ENCODE data around the gene GRM7. TPM values are rescaled to one million over a fixed set of nuclear protein-coding genes. Genes with fewer than 3 reads are reported as not detected.

GRM7 gene
- total and polyA plus RNA-seq, 4 donors, result 0.08 to 0.33 TPM; not detected in 2

DNA sequence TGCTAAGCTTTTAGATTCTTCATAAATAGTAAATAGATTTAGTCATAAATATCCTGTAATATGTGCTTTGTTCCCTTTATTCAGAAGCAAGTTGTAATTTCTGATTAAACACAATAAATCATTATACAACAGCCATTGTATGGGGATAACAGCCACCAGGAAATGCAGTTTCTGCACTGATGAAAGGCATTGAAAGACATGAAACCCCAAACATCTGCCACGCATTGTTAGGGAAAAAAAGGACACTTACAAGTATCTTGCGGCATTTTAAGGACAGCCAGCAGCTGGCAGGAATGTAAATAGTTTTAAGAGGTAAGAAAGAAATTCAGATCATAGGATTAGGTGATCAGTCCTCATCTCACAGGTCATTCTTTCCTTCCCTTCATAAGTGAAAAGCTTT lies 839.6 kb downstream of the GRM7 start:
- H3K9me3 ChIP-seq (ENCODE audit: control insufficient read depth in 4 of 4, low read length in 3 of 4), result no peaks in the 10 kb centered on the region
- H3K4me3 ChIP-seq (ENCODE audit: low read depth in 1 of 3, low read length in 3 of 3), result no peak overlapping the region
- DNase-seq (ENCODE audit: low spot score), result no peak
- no peak for TF ChIP-seq HNF4A (conservative IDR thresholded peaks at IDR 0.05)
- TF ChIP-seq FOXA1 (IDR thresholded peaks at IDR 0.05), result no peak
- no peak for TF ChIP-seq YY1 (IDR thresholded peaks at IDR 0.05)
- TF ChIP-seq JUND (IDR thresholded peaks at IDR 0.05), result no peak
- TF ChIP-seq TAF1 (conservative IDR thresholded peaks at IDR 0.05), result no peak
- TF ChIP-seq FOXA2 (IDR thresholded peaks at IDR 0.05), result no peak
- TF ChIP-seq, protein P1, sequence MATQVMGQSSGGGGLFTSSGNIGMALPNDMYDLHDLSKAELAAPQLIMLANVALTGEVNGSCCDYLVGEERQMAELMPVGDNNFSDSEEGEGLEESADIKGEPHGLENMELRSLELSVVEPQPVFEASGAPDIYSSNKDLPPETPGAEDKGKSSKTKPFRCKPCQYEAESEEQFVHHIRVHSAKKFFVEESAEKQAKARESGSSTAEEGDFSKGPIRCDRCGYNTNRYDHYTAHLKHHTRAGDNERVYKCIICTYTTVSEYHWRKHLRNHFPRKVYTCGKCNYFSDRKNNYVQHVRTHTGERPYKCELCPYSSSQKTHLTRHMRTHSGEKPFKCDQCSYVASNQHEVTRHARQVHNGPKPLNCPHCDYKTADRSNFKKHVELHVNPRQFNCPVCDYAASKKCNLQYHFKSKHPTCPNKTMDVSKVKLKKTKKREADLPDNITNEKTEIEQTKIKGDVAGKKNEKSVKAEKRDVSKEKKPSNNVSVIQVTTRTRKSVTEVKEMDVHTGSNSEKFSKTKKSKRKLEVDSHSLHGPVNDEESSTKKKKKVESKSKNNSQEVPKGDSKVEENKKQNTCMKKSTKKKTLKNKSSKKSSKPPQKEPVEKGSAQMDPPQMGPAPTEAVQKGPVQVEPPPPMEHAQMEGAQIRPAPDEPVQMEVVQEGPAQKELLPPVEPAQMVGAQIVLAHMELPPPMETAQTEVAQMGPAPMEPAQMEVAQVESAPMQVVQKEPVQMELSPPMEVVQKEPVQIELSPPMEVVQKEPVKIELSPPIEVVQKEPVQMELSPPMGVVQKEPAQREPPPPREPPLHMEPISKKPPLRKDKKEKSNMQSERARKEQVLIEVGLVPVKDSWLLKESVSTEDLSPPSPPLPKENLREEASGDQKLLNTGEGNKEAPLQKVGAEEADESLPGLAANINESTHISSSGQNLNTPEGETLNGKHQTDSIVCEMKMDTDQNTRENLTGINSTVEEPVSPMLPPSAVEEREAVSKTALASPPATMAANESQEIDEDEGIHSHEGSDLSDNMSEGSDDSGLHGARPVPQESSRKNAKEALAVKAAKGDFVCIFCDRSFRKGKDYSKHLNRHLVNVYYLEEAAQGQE (IDR thresholded peaks at IDR 0.05), result no peak
- TF ChIP-seq, protein P2, sequence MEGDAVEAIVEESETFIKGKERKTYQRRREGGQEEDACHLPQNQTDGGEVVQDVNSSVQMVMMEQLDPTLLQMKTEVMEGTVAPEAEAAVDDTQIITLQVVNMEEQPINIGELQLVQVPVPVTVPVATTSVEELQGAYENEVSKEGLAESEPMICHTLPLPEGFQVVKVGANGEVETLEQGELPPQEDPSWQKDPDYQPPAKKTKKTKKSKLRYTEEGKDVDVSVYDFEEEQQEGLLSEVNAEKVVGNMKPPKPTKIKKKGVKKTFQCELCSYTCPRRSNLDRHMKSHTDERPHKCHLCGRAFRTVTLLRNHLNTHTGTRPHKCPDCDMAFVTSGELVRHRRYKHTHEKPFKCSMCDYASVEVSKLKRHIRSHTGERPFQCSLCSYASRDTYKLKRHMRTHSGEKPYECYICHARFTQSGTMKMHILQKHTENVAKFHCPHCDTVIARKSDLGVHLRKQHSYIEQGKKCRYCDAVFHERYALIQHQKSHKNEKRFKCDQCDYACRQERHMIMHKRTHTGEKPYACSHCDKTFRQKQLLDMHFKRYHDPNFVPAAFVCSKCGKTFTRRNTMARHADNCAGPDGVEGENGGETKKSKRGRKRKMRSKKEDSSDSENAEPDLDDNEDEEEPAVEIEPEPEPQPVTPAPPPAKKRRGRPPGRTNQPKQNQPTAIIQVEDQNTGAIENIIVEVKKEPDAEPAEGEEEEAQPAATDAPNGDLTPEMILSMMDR (IDR thresholded peaks at IDR 0.05; ENCODE audit: low read depth, low read length, missing input control), result no peak
- no peak for TF ChIP-seq RAD21 (IDR thresholded peaks at IDR 0.05)
- TF ChIP-seq NR2F2 (IDR thresholded peaks at IDR 0.05), result no peak
- TF ChIP-seq, protein P3, sequence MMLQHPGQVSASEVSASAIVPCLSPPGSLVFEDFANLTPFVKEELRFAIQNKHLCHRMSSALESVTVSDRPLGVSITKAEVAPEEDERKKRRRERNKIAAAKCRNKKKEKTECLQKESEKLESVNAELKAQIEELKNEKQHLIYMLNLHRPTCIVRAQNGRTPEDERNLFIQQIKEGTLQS (IDR thresholded peaks at IDR 0.05), result no peak
- no peak for TF ChIP-seq GABPA (IDR thresholded peaks at IDR 0.05 in 1 of 2, conservative IDR thresholded peaks at IDR 0.05 in 1 of 2)
- no peak for TF ChIP-seq EGR1 (IDR thresholded peaks at IDR 0.05; ENCODE audit: low read depth in 2 of 2)
- TF ChIP-seq, protein P4, sequence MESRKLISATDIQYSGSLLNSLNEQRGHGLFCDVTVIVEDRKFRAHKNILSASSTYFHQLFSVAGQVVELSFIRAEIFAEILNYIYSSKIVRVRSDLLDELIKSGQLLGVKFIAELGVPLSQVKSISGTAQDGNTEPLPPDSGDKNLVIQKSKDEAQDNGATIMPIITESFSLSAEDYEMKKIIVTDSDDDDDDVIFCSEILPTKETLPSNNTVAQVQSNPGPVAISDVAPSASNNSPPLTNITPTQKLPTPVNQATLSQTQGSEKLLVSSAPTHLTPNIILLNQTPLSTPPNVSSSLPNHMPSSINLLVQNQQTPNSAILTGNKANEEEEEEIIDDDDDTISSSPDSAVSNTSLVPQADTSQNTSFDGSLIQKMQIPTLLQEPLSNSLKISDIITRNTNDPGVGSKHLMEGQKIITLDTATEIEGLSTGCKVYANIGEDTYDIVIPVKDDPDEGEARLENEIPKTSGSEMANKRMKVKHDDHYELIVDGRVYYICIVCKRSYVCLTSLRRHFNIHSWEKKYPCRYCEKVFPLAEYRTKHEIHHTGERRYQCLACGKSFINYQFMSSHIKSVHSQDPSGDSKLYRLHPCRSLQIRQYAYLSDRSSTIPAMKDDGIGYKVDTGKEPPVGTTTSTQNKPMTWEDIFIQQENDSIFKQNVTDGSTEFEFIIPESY (IDR thresholded peaks at IDR 0.05), result no peak
- TF ChIP-seq SP1 (IDR thresholded peaks at IDR 0.05), result no peak
- no peak overlapping the region for H3K27ac ChIP-seq (ENCODE audit: low read depth in 1 of 2, low read length in 2 of 2)
- WGBS, result 87% methylated on average over 2 of the region's 2 CpGs
- no peak overlapping the region for H3K9ac ChIP-seq (ENCODE audit: low read depth in 1 of 2, low read length in 2 of 2)
- no peaks in the 10 kb centered on the region for H3K36me3 ChIP-seq (ENCODE audit: control insufficient read depth in 4 of 4, insufficient read depth in 3 of 4, low read depth in 1 of 4, low read length in 3 of 4)
- H3K4me1 ChIP-seq (ENCODE audit: control insufficient read depth in 4 of 4, insufficient read depth in 4 of 4, low read length in 3 of 4), result no peaks in the 10 kb centered on the region
- H3K27me3 ChIP-seq (ENCODE audit: control insufficient read depth in 4 of 4, insufficient read depth in 4 of 4, low read length in 3 of 4), result no peaks in the 10 kb centered on the region

DNA sequence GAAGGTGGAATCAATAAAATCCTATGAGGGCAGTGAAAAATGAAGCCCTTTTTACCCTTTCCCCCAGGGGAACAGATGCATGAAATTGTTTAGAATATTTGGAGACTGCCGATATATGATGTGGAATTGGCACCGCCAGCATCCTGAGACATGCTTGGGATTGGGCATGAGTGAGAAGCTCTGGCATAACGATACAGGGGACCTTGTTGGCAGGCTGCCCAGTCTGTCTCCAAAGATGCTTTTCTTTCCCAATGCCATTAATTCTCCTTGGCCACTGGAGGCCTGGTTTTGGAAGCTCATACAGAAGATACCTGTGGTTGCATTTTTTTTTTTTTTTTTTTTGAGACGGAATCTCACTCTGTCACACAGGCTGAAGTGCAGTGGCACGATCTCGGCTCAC lies 840.1 kb downstream of the GRM7 start:
- TF ChIP-seq TAF1 (conservative IDR thresholded peaks at IDR 0.05), result no peak
- no peak for TF ChIP-seq HNF4A (conservative IDR thresholded peaks at IDR 0.05)
- TF ChIP-seq EGR1 (IDR thresholded peaks at IDR 0.05; ENCODE audit: low read depth in 2 of 2), result no peak
- TF ChIP-seq, protein P1 (IDR thresholded peaks at IDR 0.05), result no peak
- TF ChIP-seq GABPA (IDR thresholded peaks at IDR 0.05 in 1 of 2, conservative IDR thresholded peaks at IDR 0.05 in 1 of 2), result no peak
- TF ChIP-seq YY1 (IDR thresholded peaks at IDR 0.05), result no peak
- TF ChIP-seq RXRA (IDR thresholded peaks at IDR 0.05), result no peak
- TF ChIP-seq, protein P2 (IDR thresholded peaks at IDR 0.05; ENCODE audit: low read depth, low read length, missing input control), result no peak
- no peak for TF ChIP-seq SP1 (IDR thresholded peaks at IDR 0.05)
- H3K4me1 ChIP-seq (ENCODE audit: control insufficient read depth in 4 of 4, insufficient read depth in 4 of 4, low read length in 3 of 4), result no peaks in the 10 kb centered on the region
- H3K27ac ChIP-seq (ENCODE audit: low read depth in 1 of 2, low read length in 2 of 2), result no peak overlapping the region
- 94% methylated on average over 6 of the region's 6 CpGs for WGBS
- no peaks in the 10 kb centered on the region for H3K9me3 ChIP-seq (ENCODE audit: control insufficient read depth in 4 of 4, low read length in 3 of 4)
- no peaks in the 10 kb centered on the region for H3K27me3 ChIP-seq (ENCODE audit: control insufficient read depth in 4 of 4, insufficient read depth in 4 of 4, low read length in 3 of 4)
- DNase-seq (ENCODE audit: low spot score), result no peak
- no peak overlapping the region for H3K9ac ChIP-seq (ENCODE audit: low read depth in 1 of 2, low read length in 2 of 2)
- H3K36me3 ChIP-seq (ENCODE audit: control insufficient read depth in 4 of 4, insufficient read depth in 3 of 4, low read depth in 1 of 4, low read length in 3 of 4), result no peaks in the 10 kb centered on the region
- no peak overlapping the region for H3K4me3 ChIP-seq (ENCODE audit: low read depth in 1 of 3, low read length in 3 of 3)

Measured in liver (tissue), 9 donors.